Nephron progenitor cell (in vitro differentiated cells): ENCODE results near the gene ADARB2.

Experiments
- DNase-seq: peaks from one replicate; pipeline ENCODE4 v3.0.0; 2021
- H3K27ac Mint-ChIP-seq: 2 replicates; pipeline ENCODE4 v1.8.0; 2021; ENCODE audit warnings: mild to moderate bottlenecking, moderate library complexity, mixed read lengths
- H3K27me3 Mint-ChIP-seq: 2 replicates; pipeline ENCODE4 v1.8.0; 2021; ENCODE audit warnings: mild to moderate bottlenecking, low read depth, mixed read lengths; ENCODE audit not compliant: poor library complexity
- H3K36me3 Mint-ChIP-seq: 2 replicates; pipeline ENCODE4 v1.8.0; 2021; ENCODE audit warnings: low read depth, mixed read lengths
- H3K4me1 Mint-ChIP-seq: 2 replicates; pipeline ENCODE4 v1.8.0; 2021; ENCODE audit warnings: mixed read lengths
- H3K4me3 Mint-ChIP-seq: 2 replicates; pipeline ENCODE4 v1.8.0; 2021; ENCODE audit warnings: mild to moderate bottlenecking, moderate library complexity, mixed read lengths
- H3K9me3 Mint-ChIP-seq: 2 replicates; pipeline ENCODE4 v1.8.0; 2021; ENCODE audit warnings: mild to moderate bottlenecking, moderate library complexity, mixed read lengths
- CTCF ChIP-seq: fragments of 200-600 bp; sonication (generic); IDR thresholded peaks from 2 replicates; pipeline ENCODE4 v1.5.0; 2021; ENCODE audit warnings: antibody characterized with exemption

ADARB2 gene

GRCh38 chr10:1735562-1735961 is 1.8 kb downstream of the ADARB2 start:
- Mint-ChIP-seq H3K4me3 (peak overlapping the region; percentile 76), H3K9me3 (no peaks in the 10 kb centered on the region), H3K27ac (no peak overlapping the region), H3K27me3 (peaks cover 93% of the 10 kb centered on the region), H3K4me1 (peaks cover 32% of the 10 kb centered on the region), H3K36me3 (no peaks in the 10 kb centered on the region)
- TF ChIP-seq CTCF: no peak
- no peak for DNase-seq

DNA sequence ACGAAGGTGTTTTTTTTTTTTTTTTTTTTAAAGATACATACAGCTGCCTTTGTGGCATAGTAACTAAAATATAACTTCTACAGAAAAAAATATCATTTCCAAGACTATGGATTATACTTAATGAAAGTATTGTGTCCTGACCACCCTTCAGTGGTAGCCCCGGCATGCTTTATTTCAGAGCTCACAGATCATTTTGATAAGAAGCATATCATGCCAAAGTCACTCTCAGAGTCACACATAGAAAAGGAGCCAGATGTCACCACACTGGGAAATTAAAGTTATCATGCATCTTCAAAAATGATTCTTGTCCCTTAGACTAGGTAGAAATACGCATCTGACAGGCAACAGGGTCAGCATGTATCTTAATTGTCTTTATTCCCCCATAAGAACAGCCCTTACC is 3.0 kb downstream of the ADARB2 start:
- Mint-ChIP-seq H3K27ac (no peak overlapping the region), H3K27me3 (peaks cover 91% of the 10 kb centered on the region), H3K9me3 (no peaks in the 10 kb centered on the region), H3K4me1 (peaks cover 37% of the 10 kb centered on the region), H3K4me3 (no peak overlapping the region), H3K36me3 (no peaks in the 10 kb centered on the region)
- no peak for TF ChIP-seq CTCF
- DNase-seq: no peak

GRCh38 chr10:1733720-1734119 is 3.6 kb downstream of the ADARB2 start:
- H3K27ac Mint-ChIP-seq: no peak overlapping the region
- DNase-seq: no peak

GRCh38 chr10:1732564-1732996 is 4.7 kb downstream of the ADARB2 start:
- Mint-ChIP-seq H3K36me3 (no peaks in the 10 kb centered on the region), H3K4me1 (peaks cover 33% of the 10 kb centered on the region), H3K27me3 (peaks cover 80% of the 10 kb centered on the region), H3K9me3 (no peaks in the 10 kb centered on the region), H3K27ac (no peak overlapping the region), H3K4me3 (peak overlapping the region; percentile 59)
- no peak for TF ChIP-seq CTCF
- DNase-seq: no peak

More at GRCh38 chr10:1733720-1734119, 3.6 kb downstream of the ADARB2 start:
- H3K4me1 Mint-ChIP-seq: peaks cover 37% of the 10 kb centered on the region
- H3K9me3 Mint-ChIP-seq: no peaks in the 10 kb centered on the region
- no peak for TF ChIP-seq CTCF
- no peaks in the 10 kb centered on the region for H3K36me3 Mint-ChIP-seq
- no peak overlapping the region for H3K4me3 Mint-ChIP-seq
- H3K27me3 Mint-ChIP-seq: peaks cover 85% of the 10 kb centered on the region

GRCh38 chr10:1731592-1731991 is 5.7 kb downstream of the ADARB2 start:
- TF ChIP-seq CTCF: no peak
- Mint-ChIP-seq H3K27me3 (peaks cover 76% of the 10 kb centered on the region), H3K27ac (no peak overlapping the region), H3K4me3 (no peak overlapping the region), H3K36me3 (no peaks in the 10 kb centered on the region), H3K9me3 (no peaks in the 10 kb centered on the region), H3K4me1 (peaks cover 28% of the 10 kb centered on the region)
- no peak for DNase-seq

DNA sequence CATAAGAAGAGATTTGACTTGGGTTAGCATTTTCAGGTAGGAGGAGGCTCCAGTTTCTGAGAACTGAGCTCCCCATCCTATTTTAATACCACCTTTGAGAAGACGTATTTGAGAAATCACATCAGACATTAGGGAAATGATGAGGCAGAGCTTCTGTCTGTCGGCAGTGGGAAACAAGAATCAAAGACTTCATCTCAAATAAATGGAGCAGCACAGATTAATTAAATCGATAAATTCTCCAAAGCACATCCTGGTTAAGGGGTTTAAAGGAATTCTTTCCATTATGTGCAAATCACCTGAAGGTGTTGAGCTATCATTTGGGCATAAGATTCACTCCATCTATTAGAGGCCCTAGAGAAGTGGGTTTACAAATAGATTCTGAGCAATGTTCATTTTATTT is 7.6 kb downstream of the ADARB2 start:
- TF ChIP-seq CTCF: no peak
- Mint-ChIP-seq H3K4me3 (no peak overlapping the region), H3K9me3 (no peaks in the 10 kb centered on the region), H3K4me1 (peaks cover 21% of the 10 kb centered on the region), H3K36me3 (no peaks in the 10 kb centered on the region), H3K27me3 (peaks cover 61% of the 10 kb centered on the region), H3K27ac (no peak overlapping the region)
- no peak for DNase-seq
